Activated effector memory CD4-positive, alpha-beta T cell treated with anti-CD3 and anti-CD28 coated beads, Interleukin-2, amount 50 U/mL, for 16 hours (primary cell): ENCODE results near the gene RHEX.
A peak's percentile ranks its signal among the peaks of the same experiment; 100 is the strongest.
"Not testable (repeated sequence)": the region's sequence is repeated elsewhere in the genome, so short reads cannot be mapped to it uniquely, and the experiment has no call there.

Experiments used
- DNase-seq: peaks from one replicate; pipeline ENCODE4 v3.0.0-alpha.2; 2020

Gene RHEX

DNA sequence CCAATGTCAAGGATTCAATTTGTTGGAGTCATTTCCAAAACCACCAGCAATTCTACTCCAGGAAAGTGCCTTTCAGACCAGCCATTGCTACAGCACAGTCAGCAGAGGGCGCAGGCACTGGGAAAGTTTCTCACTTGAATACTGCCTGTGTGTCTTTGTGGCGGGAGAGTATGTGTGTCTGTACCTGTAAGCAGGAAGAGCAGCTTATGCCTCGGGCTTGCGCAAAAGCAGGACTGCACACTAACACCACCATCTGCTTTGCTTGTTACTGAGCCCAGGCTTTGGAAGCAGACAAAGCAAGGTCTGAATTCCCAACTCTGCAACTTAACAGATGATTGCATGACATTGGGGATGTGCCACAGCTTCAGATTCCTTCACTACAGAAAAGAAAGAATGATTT, 22.3 kb upstream of the RHEX start:
- peak; percentile 88 for DNase-seq

DNA sequence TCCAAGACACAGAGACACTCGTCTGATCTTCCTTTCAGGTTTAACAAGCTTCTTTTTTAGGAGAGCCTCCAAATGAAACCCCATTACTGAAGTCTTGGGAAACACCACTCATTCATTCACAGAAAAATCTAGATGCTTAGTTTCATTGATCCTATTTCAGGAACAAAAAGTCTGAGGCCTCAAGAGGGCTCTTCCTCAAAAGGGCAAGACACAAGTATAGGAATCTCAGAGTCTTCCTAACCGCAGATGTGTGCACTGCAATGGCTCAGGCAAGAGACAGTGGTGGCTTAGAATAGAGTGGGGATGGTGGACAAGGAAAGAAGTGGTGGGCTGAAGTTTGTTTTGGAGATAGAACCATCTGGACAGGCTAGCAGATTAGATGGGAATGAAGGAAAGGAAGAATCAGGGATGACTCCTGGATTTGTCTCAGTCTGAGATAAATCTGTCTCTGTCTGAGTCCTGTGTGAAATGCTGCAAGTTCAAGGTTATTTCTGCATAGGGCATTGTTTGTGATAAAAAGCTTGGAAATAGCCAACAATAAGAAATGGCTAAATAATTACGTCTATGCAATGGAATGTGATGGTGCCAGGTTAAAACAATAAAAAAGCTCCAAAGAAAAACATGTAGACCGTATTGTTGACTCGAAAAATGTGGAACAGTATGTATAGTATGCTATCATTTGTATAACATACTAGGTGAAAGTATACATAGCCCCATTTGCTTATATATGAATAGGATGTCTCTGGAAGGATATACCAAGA, 20.4 kb upstream of the RHEX start:
- DNase-seq = no peak

DNA sequence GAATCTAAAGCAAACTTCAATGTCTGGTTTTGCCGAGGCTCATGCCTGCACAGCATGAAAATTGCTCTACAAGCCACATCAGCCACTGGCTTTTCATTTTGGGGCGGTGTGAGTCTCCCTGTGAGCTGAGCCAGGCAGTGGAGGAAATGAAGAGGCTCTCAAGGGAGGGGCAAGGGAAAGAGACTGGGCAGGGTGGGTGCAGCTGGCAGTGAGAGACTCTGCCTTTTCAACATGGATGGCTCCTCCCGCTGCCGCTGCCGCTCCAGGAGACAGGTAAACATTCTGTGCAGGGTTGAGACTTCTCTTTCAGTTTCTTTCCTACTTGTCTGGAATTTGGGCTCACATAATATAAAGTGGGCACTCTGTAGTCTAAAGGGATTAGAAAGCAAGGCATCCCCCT, 17.9 kb upstream of the RHEX start:
- no peak for DNase-seq

DNA sequence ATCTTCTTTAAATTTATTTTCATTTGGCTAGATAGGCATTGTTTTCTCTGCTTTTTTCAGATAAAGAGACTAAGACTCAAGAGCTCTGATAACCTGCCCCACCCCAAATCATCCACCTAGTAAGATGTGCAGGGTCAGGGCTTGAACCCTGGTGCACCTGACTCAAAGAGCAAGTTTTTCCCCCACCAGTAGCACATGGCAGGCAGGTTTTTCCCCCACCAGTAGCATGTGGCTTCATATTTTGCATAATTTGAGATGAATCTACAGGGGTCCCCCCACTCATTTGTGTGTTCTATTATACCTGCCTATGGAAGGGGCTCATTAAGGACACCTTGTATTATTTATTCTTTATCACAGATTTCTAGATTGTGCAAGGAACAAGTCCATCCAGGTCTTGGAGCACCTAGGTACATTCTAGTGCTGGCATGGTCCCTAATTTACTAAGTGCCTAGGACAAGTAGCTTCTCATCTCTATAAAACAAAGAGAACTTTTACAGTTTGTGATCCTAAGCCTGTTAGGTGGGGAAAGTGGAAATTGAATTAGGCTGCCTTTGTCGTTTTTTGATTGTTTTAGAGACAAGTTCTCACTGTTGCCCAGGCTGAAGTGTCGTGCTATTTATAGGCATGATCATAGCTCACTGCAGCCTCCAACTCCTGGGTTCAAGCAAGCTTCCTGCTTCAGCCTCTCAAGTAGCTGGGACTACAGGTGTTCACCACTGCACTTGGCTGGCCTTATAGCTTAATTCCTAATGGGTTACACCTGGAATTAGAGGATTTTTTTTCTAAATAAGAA, 16.1 kb upstream of the RHEX start:
- no peak for DNase-seq

DNA sequence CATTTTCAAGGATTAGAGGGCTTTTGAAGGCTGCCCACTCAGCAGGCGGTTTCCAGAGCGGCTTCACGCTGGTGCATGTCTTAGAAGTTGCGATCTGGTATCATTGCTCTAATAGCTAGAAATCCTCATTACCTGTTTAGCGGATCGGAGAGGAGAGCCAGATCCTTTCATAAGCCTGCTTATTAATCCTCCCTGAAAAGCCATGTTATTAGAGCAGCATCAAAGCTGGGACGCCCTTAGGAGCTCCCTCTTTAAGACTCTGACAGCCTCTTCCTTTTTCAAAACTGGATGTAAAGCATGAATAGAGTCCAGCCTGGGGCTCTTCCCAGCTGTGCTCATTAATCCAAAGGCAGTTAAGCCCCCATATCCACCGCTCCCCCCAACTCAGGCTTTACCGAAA, 15.4 kb upstream of the RHEX start:
- no peak for DNase-seq

DNA sequence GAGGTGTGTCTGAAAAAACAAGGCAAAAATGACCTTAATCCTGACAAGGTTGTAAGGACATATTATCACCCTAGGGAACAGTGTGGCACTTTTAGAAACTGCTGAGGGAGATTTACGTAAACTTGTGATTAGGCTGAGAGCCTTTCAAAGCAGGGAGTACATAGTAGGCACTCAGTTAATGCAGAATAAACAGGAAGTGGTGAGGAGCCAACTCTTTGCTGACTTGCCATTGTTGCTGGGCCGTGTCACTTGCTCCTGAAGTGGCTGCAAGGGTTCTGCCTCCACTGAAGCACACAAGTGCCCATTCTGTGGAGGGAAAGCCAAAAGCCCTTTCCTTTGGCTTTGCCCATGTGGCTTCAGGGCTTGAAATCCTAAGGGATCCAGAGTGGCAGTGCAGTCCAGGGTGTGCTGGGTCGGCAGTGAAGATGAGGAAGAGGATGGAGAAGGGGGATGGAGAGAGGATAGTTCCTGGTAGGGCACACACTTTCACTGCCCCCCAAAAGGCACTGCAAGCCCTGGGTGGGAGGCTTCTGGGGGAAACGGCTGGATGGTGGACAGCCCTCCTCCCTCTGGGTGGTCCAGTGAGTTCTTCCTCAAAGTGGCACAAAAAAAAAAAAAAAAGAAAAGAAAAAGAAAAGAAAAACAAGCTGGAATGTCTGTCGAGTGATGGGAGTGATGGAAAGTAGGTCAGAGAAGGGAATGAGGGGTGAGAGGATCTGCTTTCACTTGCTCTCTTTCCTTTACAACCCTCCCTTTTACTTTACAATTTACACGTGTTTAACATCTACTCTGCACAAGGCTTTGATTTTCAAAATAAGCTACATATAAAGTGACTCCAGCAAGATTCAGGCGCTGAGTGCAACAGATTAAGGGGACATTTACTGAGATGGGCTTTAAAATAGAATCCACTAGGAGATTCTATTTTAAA, 13.7 kb upstream of the RHEX start:
- DNase-seq = no peak

DNA sequence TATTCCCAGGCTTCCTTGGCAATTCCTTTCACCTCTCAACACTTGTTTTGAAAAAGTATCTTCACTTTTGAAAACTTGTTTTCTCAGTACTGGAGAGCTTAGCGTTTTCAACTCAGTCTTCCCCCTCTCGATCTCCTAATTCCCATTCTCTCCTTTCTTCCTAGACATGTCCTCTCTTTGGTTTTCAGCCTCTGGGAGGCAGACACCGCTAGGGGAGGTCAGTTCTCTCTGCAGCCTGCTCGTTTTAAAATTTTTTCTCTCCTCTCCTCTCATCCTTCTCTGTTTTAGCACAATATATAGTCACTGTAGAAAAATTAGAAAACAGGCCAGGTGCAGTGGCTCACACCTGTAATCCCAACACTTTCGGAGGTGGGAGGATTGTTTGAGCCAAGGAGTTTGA, 12.6 kb upstream of the RHEX start:
- no peak for DNase-seq

DNA sequence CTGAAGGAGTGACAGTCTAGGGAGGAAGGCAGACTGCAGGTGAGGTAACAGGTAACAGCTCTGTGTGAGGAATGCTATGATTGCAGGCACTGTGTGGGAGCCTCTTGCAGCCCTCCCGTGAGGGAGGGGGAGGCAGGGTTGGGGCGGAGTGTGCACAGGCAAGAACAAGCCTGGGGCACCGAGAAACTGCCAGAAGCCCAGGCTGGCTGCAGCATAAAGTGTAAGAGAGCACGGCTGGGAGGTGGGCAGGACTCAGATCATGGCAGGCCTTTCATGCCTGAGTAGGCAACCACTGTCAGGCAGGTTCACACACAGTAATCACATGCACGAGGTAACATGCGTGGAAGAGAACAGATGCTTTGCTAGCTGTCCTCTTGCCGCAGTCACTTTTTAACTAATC, 11.3 kb upstream of the RHEX start:
- DNase-seq = no peak

DNA sequence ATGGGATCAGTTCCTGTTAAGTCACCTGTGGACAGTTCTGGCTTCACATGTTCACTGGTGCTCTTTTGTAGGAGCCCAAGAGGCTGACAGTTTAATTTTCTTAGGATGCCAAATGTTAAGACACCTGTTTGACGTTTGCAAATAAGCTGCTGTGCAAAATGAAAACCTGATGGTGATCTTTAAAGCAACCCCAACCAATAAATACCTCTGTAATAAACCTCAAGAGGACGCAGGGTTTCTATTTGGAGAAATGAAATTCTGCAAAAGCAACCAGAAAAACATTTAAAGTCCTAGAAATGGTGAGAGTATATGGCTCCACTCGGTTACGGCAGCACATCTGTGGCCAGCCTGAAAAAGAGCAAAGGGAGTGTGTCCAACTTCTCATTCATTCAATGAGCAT, 5.7 kb upstream of the RHEX start:
- no peak for DNase-seq

DNA sequence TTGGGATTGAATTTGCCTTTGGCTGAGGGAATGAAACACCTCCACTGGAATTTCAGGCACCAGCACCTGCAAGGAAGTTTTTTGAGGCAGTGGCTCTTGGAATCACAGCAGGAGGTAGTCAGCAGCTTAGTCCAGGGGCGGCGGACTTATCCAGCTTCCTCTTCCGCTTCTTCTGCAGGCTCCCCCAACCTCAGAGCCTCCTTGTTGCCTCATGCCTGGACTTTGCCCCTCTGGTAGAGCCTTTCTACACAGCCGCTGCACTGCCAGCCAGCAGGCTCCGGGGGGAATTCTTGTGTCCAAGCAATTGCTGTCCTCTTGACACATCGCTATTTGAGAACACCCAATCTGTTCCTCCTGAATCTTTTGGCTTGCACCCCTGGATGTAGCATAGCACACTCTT, 4.4 kb upstream of the RHEX start:
- no peak for DNase-seq

DNA sequence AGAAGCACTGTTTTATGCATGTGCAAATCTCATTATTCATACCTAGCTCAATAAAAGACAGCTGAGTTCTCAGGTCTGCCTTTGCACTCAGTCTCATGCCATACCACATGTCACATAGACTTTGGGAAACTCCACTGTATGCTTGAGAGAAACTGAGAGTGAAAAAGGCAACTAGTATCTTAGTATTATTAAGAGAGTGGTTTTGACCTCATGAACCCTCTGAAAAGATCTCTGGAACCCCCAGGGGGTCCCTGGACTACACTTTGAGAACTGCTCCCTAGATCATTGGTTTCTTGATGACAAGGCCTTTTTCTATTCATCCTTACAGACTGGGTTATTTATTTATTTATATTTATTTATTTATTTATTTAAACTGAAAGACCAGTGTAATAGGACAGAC, 3.7 kb upstream of the RHEX start:
- DNase-seq = no peak

DNA sequence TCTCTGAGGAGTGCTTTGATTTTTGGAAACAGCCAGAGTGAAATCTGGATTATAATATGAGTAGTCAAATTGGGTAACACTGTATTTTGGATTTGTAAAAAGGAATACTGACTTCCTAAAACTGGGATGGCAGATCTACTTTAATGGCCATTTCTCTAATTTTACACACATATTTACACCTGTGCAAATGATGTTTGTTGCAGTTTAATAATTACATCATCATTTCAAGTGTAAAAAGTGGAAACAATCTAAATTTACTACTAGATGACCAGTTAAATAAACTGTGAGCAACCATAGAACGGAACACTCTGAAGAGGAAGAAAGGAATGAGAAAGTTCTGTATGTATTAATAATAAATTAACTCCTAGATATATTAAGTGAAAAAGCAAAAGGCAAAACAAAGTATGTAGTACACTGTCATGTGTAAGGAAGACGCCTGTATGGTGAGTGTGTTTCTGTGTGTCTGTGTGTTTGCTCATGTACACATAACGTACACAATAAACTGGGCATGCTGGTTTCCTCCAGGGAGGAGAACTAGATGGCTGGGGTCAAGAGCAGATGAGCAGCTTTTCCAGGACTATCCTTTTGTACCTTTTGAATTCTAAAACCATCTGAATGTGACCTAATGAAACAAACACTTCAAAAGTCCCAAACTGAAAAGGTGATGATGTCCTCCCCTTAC, 2.9 kb upstream of the RHEX start:
- no peak for DNase-seq

DNA sequence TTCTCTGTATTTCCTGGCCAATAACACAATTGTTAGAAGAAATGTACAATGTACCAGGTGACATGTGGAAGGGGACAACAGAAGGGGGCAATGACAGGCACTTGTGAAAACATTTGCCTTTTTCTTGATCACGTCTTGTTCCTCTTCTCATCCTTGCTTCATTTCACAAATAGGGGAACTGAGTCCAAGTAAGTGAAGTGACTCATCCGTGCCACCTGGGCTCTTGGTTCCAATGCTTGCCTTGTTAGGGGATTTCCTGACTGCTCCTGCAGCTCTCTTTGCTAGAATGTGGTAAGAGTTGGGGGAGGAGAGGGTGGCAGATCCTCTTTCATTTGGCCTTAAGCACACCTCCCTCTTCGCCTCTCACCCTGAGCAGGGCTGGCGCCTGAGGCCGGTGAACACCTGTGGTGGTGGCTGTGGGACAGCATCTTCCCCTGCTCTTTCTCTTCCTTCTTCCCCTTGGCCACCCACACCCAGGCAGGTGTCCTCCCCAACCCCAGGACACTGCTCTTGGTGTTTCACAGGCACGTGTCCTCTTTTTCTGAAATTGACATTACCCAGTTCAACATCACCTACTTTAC, 2.2 kb upstream of the RHEX start:
- peak; percentile 79 for DNase-seq

DNA sequence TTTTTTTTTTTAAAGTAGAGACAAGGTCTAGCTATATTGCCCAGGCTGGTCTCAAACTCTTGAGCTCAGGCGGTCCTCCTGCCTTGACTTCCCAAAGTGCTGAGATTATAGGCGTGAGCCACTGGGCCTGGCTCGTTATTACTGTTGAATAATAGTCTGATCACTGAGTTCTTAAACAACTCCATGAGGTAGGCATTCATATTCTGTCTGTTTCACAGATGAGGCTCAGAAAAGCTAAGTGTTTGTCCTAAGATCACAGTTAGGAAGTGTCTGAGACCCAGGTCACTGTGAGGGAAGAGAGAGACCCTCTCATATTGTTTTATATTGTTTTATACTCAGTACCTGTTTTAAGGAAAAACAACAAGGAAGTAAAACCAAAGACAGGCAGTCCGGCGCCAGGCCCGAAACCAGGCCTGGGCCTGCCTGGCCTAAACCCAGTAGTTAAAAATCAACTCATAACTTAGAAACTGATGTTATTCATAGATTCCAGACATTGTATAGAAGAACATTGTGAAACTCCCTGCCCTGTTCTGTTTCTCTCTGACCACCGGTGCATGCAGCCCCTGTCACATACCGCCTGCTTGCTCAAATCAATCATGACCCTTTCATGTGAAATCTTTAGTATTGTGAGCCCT, 625 bp upstream of the RHEX start:
- not testable (repeated sequence) for DNase-seq

DNA sequence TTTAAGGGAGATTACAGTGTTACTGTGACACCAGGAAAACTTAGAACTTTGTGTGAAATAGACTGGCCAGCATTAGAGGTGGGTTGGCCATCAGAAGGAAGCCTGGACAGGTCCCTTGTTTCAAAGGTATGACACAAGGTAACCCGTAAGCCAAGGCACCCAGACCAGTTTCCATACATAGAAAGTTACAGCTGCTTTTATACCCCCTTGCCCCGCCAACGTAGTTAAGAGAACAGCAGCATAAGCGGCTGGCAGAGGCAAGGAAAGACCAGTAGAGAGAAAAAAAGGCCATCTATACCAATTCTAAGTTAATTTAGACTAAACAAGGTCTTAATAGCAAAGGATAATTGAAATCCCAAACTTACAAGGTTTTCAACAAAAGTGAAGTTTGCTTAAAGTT, 643 bp downstream of the RHEX start:
- DNase-seq = not testable (repeated sequence)

DNA sequence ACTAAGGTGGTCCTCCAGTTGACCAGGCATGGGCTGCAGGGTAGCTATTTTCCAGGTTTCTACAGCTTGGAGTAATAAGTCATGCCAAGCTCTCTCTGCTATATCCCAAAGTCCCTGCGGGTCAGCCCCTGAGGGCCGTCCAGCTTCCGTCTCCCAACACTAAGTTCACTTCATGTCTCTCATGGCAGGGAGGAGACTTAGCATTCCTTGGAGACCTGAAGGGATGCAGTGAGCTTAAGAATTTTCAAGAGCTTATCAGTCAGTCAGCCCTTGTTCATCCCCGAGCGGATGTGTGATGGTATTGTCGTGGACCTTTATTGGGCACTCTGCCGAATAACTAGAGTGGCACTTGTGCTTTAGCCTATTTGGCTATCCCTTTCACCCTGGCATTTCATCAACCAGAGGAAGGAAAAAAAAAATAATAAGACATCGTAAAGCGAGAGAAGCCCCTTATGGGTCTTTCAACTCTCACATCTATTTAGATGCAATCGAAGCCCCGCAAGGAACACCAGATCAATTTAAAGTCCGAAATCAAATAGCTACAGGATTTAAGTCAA, 2.2 kb downstream of the RHEX start:
- not testable (repeated sequence) for DNase-seq

DNA sequence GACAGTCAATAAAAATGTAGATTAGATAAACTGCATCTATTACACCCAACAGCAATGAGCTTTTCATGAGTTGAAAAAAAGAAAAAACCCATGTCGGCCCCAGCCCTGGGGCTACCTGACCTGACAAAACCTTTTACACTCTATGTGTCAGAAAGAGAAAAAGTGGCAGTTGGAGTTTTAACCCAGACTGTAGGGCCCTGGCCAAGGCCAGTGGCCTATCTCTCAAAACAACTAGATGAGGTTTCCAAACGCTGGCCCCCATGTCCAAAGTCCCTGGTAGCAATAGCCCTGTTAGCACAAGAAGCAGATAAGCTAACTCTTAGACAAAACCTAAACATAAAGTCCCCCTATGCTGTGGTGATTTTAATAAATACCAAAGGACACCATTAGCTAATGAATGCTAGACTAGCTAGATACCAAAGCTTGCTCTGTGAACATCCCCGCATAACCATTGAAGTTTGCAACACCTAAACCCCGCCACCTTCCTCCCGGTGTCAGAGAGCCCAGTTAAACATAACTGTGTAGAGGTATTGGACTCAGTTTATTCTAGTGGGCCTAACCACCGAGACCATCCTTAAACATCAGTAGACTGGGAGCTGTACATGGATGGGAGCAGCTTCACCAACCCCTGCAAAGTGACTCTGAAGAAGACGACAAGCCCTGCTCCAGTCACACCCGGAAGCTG, 2.8 kb downstream of the RHEX start:
- not testable (repeated sequence) for DNase-seq

DNA sequence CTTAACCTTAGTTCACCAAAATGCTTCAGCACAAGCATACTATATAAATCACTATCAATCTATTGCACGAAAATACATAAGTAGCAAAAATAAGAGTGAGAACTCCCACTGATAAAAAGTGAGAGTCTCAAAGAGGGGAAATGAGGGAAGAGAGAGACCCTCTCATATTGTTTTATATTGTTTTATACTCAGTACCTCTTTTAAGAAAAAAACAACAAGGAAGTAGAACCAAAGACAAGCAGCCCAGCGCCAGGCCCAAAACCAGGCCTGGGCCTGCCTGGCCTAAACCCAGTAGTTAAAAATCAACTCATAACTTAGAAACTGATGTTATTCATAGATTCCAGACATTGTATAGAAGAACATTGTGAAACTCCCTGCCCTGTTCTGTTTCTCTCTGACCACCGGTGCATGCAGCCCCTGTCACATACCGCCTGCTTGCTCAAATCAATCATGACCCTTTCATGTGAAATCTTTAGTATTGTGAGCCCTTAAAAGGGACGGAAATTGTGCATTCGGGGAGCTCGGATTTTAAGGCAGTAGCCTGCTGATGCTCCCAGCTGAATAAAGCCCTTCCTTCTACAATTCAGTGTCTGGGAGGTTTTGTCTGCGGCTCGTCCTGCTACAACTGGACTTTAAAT, 5.4 kb downstream of the RHEX start:
- not testable (repeated sequence) for DNase-seq

DNA sequence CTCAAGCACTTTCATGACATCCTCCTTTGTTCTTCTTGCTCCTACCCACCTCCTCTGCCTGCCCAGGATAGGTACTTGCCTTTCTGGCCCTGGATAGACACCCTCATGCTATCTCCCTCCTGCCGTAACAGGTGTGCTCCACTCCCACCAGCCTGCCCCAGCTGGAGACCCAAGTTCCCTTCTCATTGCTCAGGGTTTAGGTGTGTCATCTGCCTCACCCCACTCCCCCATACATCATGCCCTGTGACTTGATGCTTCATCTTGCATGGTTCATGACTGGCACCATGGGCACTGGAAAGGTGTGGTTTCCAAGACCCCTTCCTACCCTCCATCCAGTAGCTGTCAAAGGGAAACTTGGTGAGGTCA, 5.9 kb downstream of the RHEX start:
- no peak for DNase-seq

DNA sequence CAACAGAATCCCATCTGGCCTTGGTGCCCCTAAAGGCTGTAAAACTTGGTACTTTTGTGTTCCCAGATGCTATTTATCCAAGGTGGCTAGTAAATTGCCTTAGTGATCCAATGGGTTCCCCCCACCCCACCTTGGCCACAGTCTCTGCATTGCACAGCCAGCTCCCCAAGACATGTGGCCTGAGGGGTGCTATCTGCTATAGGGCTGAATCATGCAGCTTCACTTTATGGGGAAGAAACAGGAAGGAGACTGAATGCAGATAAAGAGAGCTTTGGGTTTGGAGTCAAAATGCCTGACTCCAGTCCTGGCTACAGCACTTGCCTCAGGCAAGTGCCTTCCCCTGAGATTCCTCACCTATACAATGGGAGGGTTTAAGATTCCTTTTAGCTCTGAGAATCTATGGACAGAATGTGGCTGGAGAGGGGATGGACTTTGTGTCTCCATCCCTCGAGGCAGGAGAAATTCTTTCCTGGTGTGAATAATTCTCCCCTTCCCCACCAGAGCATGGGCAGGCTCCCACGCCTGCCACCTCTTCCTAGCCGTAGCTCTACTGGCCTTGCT, 6.5 kb downstream of the RHEX start:
- DNase-seq = no peak
